Parathyroid adenoma (tissue), 2 donors: Measurements from ENCODE around the gene PIGBOS1.

ENCODE experiments used
- H2AFZ ChIP-seq: fragments of 300-600 bp; sonication (generic); one replicate; pipeline ENCODE4 v1.7.0; 2017; ENCODE audit warnings: antibody characterized with exemption, mild to moderate bottlenecking
- H3K27ac ChIP-seq: fragments of 300-600 bp; sonication (generic); one replicate; pipeline ENCODE4 v1.7.0; 2017
- H3K27me3 ChIP-seq: fragments of 300-600 bp; sonication (generic); one replicate; pipeline ENCODE4 v1.7.0; 2017; ENCODE audit warnings: low read length; ENCODE audit not compliant: control insufficient read depth, insufficient read depth
- H3K36me3 ChIP-seq: fragments of 300-600 bp; sonication (generic); one replicate; pipeline ENCODE4 v1.7.0; 2017; ENCODE audit warnings: low read length; ENCODE audit not compliant: control insufficient read depth, insufficient read depth
- H3K4me1 ChIP-seq: fragments of 300-600 bp; sonication (generic); one replicate; pipeline ENCODE4 v1.7.0; 2017; ENCODE audit warnings: control low read depth
- H3K4me2 ChIP-seq: fragments of 300-600 bp; sonication (generic); one replicate; pipeline ENCODE4 v1.7.0; 2017; ENCODE audit warnings: low read length
- H3K4me3 ChIP-seq: fragments of 300-600 bp; sonication (generic); one replicate; pipeline ENCODE4 v1.7.0; 2017; ENCODE audit warnings: low read depth, low read length
- H3K79me2 ChIP-seq: fragments of 300-600 bp; sonication (generic); one replicate; pipeline ENCODE4 v1.7.0; 2017; ENCODE audit warnings: control low read depth
- H3K9ac ChIP-seq: fragments of 300-600 bp; sonication (generic); one replicate; pipeline ENCODE4 v1.7.0; 2017; ENCODE audit warnings: mild to moderate bottlenecking
- H3K9me3 ChIP-seq: fragments of 300-600 bp; sonication (generic); one replicate; pipeline ENCODE4 v1.7.0; 2017; ENCODE audit warnings: low read length; ENCODE audit not compliant: control insufficient read depth
- TF ChIP-seq, protein P1 (sequence below): fragments of 300-600 bp; sonication (generic); IDR thresholded peaks from one replicate; pipeline ENCODE4 v1.7.0; 2017; ENCODE audit warnings: antibody characterized with exemption, mild to moderate bottlenecking
- donor health status: primary hyperparathyroidism.

Gene PIGBOS1

DNA sequence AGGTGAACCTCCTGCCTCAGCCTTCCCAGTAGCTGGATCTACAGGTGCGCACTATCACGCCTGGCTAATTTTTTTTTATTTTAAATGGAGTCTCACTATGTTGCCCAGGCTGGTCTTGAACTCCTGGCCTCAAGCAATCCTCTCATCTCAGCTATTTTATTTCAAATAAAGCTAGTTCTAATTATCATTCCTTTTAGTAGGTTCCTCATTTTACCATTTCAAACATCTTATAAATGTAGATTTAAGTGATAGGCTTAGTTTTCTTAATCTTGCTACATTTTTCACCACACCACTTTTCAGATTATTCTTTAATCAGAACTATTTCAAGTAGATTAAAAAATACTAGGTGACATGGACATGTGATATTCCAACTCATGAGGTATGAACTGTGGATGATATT, 30.4 kb upstream of the PIGBOS1 start:
- no peak overlapping the region for H3K4me3 ChIP-seq
- no peak overlapping the region for H2AFZ ChIP-seq
- no peaks in the 10 kb centered on the region for H3K4me1 ChIP-seq
- H3K9me3 ChIP-seq, result no peaks in the 10 kb centered on the region
- H3K27me3 ChIP-seq, result no peaks in the 10 kb centered on the region
- H3K4me2 ChIP-seq, result no peak overlapping the region
- H3K79me2 ChIP-seq, result no peaks in the 10 kb centered on the region
- H3K36me3 ChIP-seq, result no peaks in the 10 kb centered on the region
- TF ChIP-seq, protein P1, sequence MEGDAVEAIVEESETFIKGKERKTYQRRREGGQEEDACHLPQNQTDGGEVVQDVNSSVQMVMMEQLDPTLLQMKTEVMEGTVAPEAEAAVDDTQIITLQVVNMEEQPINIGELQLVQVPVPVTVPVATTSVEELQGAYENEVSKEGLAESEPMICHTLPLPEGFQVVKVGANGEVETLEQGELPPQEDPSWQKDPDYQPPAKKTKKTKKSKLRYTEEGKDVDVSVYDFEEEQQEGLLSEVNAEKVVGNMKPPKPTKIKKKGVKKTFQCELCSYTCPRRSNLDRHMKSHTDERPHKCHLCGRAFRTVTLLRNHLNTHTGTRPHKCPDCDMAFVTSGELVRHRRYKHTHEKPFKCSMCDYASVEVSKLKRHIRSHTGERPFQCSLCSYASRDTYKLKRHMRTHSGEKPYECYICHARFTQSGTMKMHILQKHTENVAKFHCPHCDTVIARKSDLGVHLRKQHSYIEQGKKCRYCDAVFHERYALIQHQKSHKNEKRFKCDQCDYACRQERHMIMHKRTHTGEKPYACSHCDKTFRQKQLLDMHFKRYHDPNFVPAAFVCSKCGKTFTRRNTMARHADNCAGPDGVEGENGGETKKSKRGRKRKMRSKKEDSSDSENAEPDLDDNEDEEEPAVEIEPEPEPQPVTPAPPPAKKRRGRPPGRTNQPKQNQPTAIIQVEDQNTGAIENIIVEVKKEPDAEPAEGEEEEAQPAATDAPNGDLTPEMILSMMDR, result no peak
- H3K9ac ChIP-seq, result no peak overlapping the region
- H3K27ac ChIP-seq, result no peak overlapping the region

DNA sequence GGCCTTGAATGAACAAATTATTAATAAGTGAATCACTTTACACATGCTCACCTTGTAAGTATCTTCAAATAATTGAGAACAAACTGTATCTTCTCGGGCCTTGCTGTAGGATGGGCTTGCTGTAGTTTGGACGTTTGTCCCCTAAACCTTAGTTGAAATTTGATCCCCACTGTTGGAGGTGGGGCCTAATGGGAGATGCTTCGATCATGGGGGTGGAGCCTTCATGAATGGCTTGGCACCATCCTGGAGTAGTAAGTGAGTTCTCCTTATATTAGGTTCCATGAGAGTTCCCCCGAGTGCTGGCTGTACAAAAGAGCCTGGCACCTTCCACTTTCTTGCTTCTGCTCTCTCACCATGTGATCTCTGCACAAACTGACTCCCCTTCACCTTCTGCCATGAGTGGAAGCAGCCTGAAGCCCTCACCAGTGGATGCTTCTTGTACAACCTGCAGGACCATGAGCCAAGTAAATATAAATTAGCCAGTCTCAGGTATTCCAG, 29.4 kb upstream of the PIGBOS1 start:
- Histone ChIP-seq H3K27me3 (no peaks in the 10 kb centered on the region), H3K4me1 (no peaks in the 10 kb centered on the region), H3K4me3 (no peak overlapping the region), H3K79me2 (no peaks in the 10 kb centered on the region), H3K9ac (no peak overlapping the region), H3K36me3 (no peaks in the 10 kb centered on the region), H3K27ac (no peak overlapping the region), H2AFZ (no peak overlapping the region), H3K4me2 (no peak overlapping the region), H3K9me3 (no peaks in the 10 kb centered on the region)
- TF ChIP-seq, protein P1, result no peak

DNA sequence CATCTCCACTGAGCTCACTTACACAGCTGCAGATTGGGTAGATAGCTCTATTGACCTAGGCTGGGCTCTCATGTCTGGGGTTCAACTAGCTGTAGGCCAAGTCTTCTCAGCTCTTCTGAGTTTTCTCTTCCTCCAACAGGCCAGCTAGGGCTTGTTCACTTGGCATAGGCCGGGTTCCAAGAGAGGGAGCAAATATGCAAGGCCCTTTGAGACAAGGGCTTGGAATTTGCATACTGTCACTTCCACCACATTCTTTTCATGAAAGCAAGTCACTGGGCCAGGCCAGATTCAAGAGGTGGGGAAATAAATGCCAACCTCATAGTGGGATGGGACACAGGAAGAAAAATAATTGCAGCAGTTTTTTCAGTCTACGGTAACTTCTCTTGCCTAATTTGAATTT, 25.3 kb upstream of the PIGBOS1 start:
- Histone ChIP-seq H3K4me3 (no peak overlapping the region), H3K4me2 (no peak overlapping the region), H3K27ac (no peak overlapping the region), H3K27me3 (no peaks in the 10 kb centered on the region), H2AFZ (no peak overlapping the region), H3K9ac (no peak overlapping the region), H3K79me2 (no peaks in the 10 kb centered on the region), H3K36me3 (no peaks in the 10 kb centered on the region), H3K9me3 (no peaks in the 10 kb centered on the region), H3K4me1 (no peaks in the 10 kb centered on the region)
- TF ChIP-seq, protein P1, result no peak

DNA sequence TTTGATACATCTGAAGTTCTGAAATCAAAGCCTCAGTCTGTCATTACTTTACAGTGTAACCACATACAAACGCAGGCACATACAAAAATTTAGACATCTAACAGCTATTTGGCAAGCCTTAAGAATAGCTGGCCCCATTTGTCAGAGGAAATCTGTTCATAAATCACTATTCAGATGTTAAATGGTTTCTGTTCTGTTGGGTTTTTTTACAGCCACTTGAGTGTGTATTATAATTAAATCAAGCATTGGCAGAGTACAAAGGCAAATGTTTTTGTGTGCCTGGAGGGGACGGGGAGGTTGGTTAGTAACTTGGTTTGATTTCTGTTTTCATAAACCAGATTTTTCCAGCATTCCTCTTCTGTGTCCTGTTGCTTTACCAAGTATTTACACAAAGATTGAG, 24.2 kb upstream of the PIGBOS1 start:
- no peak overlapping the region for H3K4me2 ChIP-seq
- H3K36me3 ChIP-seq, result no peaks in the 10 kb centered on the region
- H2AFZ ChIP-seq, result no peak overlapping the region
- H3K27ac ChIP-seq, result no peak overlapping the region
- H3K79me2 ChIP-seq, result no peaks in the 10 kb centered on the region
- H3K27me3 ChIP-seq, result no peaks in the 10 kb centered on the region
- H3K9me3 ChIP-seq, result no peaks in the 10 kb centered on the region
- no peak overlapping the region for H3K9ac ChIP-seq
- H3K4me1 ChIP-seq, result no peaks in the 10 kb centered on the region
- TF ChIP-seq, protein P1, result no peak
- H3K4me3 ChIP-seq, result no peak overlapping the region

DNA sequence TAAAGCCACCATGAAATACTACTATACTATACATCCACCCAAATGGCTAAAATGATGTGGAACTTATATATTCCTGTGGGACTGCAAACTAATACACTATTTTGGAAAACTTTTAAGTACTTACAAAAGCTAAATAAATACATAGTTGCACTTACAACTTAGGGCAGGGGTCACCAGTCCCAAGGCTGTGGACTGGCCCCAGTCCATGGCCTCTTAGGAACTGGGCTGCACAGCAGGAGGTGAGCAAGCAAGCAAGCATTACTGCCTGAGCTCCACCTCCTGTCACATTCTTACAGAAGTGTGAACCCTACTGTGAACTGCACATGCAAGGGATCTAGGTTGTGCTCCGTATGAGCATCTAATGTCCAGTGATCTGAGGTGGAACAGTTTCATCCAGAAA, 18.2 kb upstream of the PIGBOS1 start:
- Histone ChIP-seq H3K9me3 (no peaks in the 10 kb centered on the region), H3K4me3 (no peak overlapping the region), H3K27ac (no peak overlapping the region), H3K79me2 (no peaks in the 10 kb centered on the region), H3K9ac (no peak overlapping the region), H3K36me3 (no peaks in the 10 kb centered on the region), H2AFZ (no peak overlapping the region), H3K4me2 (no peak overlapping the region), H3K27me3 (no peaks in the 10 kb centered on the region), H3K4me1 (no peaks in the 10 kb centered on the region)
- TF ChIP-seq, protein P1, result no peak
